AG04450 (cell line): Measurements from ENCODE around the gene KLF15. TPM values are rescaled to one million over a fixed set of nuclear protein-coding genes. Genes with fewer than 3 reads are reported as not detected.

Source experiments
- CTCF ChIA-PET: fragments of 300-600, 350-600 bp; formaldehyde crosslinking; extraction: SDS; loops from one replicate; lab custom pipeline; 2022; ENCODE audit warnings: antibody characterized with exemption, inconsistent platforms; lab: Charles Lee
- POLR2A ChIA-PET: fragments of 350-600 bp; formaldehyde crosslinking; extraction: SDS; loops from one replicate; lab custom pipeline; 2021; ENCODE audit warnings: antibody characterized with exemption, inconsistent platforms; lab: Yijun Ruan, JAX
- DNase-seq: peaks from one replicate; pipeline ENCODE4 v3.0.0-alpha.2; 2011; ENCODE audit warnings: low read depth, low spot score
- H3K27ac ChIP-seq: one replicate; pipeline ENCODE4 v1.5.1; 2012; ENCODE audit warnings: low read depth, low read length, control low read depth
- H3K27me3 ChIP-seq: one replicate; pipeline ENCODE4 v1.6.0; 2012; ENCODE audit warnings: low read length; ENCODE audit not compliant: control insufficient read depth, insufficient read depth
- H3K4me3 ChIP-seq: 2 replicates; pipeline ENCODE4 v1.5.1; 2011; ENCODE audit warnings: mild to moderate bottlenecking, low read depth, low read length, control low read depth
- H3K9me3 ChIP-seq: 2 replicates; pipeline ENCODE4 v1.5.1; 2012; ENCODE audit warnings: low read length; ENCODE audit not compliant: control insufficient read depth, insufficient read depth
- CTCF ChIP-seq: IDR thresholded peaks from 2 replicates; pipeline ENCODE4 v1.5.1; 2011; ENCODE audit warnings: low read depth, low read length, control low read depth, inconsistent platforms
- polyA plus RNA-seq: library from polyadenylated mRNA; depleted of rRNA; stranded (reverse); fragments of >200 nt; gene quantifications from 2 replicates; pipeline ENCODE4 v1.2.3, GENCODE V29; 2011

Gene KLF15
- polyA plus RNA-seq, 1 experiment = 0.38 TPM

GRCh38 chr3:126320517-126321293 is 36.5 kb downstream of the KLF15 start:
- peaks cover 8% of the 10 kb centered on the region for H3K27me3 ChIP-seq
- no peak for DNase-seq
- TF ChIP-seq CTCF = no peak
- H3K9me3 ChIP-seq = no peaks in the 10 kb centered on the region; the same call in 1 of the 2 replicates
- POLR2A ChIA-PET = no interaction called here
- CTCF ChIA-PET = interaction anchor here (0.6 kb wide), 1 partner anchor 27 kb away, joined by 3 read pairs; no protein-coding TSS in a partner anchor
- no peak overlapping the region for H3K4me3 ChIP-seq
- no peak overlapping the region for H3K27ac ChIP-seq

- H3K27ac ChIP-seq = no peak overlapping the region
- CTCF ChIA-PET = no interaction called here
- H3K27me3 ChIP-seq = peaks cover 8% of the 10 kb centered on the region
Measured at GRCh38 chr3:126319701-126320295, 37.4 kb downstream of the KLF15 start.

GRCh38 chr3:126317029-126317996 is 39.9 kb downstream of the KLF15 start:
- Histone ChIP-seq H3K27me3 (peaks cover 11% of the 10 kb centered on the region), H3K27ac (no peak overlapping the region), H3K9me3 (peaks cover 3% of the 10 kb centered on the region; the same call in 1 of the 2 replicates), H3K4me3 (no peak overlapping the region)
- ChIA-PET POLR2A (no interaction called here), CTCF (no interaction called here)
- no peak for TF ChIP-seq CTCF
- DNase-seq = no peak

More at GRCh38 chr3:126319701-126320295, 37.4 kb downstream of the KLF15 start:
- Histone ChIP-seq H3K4me3 (no peak overlapping the region), H3K9me3 (no peaks in the 10 kb centered on the region; the same call in 1 of the 2 replicates)
- TF ChIP-seq CTCF = no peak
- POLR2A ChIA-PET = no interaction called here
- DNase-seq = no peak

- peaks cover 11% of the 10 kb centered on the region for H3K27me3 ChIP-seq
- H3K27ac ChIP-seq = no peak overlapping the region
- ChIA-PET CTCF (no interaction called here), POLR2A (no interaction called here)
- TF ChIP-seq CTCF = no peak
- no peak for DNase-seq
- H3K9me3 ChIP-seq = peaks cover 3% of the 10 kb centered on the region; the same call in 1 of the 2 replicates
- no peak overlapping the region for H3K4me3 ChIP-seq
Measured at GRCh38 chr3:126316501-126316939, 40.7 kb downstream of the KLF15 start.
